ENCODE measurements around the gene RBM6.

DNA sequence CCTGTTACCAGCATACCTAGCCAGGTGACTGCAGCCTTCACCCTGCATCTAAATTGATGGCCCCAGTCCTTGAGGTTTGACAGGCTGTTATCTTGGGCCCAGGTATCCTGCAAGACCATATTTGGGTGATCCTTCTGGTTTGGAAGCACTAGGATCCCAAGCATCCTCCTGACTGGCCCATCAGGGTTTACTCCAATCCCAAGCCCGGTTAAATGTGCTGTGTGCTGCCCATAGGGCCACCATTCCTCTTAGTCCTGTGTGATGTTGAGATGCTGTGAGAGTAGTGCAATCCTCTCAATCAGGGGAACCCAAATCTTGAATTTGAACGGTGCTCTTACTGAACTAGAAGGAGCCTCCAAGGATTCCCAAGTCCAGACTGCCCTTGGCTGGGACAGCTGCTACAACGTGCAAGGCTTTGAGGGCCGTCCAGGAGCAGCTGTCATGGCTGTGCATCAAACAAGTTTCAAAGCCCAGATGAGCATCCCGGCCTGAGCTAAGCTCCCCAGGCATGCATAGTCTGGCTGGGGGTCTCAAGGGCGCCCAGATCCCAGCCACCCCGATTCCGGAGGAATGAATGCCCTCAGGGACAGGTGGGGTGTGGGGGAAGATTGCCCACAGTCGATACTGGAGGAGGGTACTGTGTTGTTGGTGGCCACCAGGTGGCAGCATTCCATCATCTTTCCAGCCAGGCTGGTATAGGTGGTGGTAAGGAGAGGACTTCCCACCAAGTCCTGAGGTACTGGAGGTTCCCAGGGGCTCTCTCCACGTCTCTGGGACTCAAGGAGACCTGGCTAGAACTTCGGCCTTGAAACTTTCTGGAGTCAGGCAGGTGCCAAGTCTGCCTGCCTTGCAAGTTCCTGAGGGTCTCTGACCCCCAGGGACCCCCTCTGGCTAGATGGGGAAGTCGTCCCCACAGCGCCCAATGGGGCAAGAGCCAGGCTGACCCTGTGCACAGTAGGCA is 181.4 kb downstream of the RBM6 start:
- TF ChIP-seq POLR2AphosphoS5 (IDR thresholded peaks at IDR 0.05; ENCODE audit: low read depth, low read length): peak; percentile 48; the same call in 1 of the 2 replicates
- TF ChIP-seq, protein P1, sequence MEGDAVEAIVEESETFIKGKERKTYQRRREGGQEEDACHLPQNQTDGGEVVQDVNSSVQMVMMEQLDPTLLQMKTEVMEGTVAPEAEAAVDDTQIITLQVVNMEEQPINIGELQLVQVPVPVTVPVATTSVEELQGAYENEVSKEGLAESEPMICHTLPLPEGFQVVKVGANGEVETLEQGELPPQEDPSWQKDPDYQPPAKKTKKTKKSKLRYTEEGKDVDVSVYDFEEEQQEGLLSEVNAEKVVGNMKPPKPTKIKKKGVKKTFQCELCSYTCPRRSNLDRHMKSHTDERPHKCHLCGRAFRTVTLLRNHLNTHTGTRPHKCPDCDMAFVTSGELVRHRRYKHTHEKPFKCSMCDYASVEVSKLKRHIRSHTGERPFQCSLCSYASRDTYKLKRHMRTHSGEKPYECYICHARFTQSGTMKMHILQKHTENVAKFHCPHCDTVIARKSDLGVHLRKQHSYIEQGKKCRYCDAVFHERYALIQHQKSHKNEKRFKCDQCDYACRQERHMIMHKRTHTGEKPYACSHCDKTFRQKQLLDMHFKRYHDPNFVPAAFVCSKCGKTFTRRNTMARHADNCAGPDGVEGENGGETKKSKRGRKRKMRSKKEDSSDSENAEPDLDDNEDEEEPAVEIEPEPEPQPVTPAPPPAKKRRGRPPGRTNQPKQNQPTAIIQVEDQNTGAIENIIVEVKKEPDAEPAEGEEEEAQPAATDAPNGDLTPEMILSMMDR (IDR thresholded peaks at IDR 0.05): peak; percentile 83
- TF ChIP-seq SIN3A (IDR thresholded peaks at IDR 0.05; ENCODE audit: borderline replicate concordance, low read depth, low read length): no peak
- TF ChIP-seq EZH2phosphoT487 (IDR thresholded peaks at IDR 0.05; ENCODE audit: borderline replicate concordance, low read depth): no peak
- no peak for TF ChIP-seq EP300 (IDR thresholded peaks at IDR 0.05; ENCODE audit: borderline replicate concordance in 1 of 2, low read depth in 1 of 2, low read length in 1 of 2)
- no peak for TF ChIP-seq MXI1 (IDR thresholded peaks at IDR 0.05; ENCODE audit: low read depth, low read length)
- TF ChIP-seq RAD21 (IDR thresholded peaks at IDR 0.05; ENCODE audit: low read length): peak; percentile 97
- TF ChIP-seq JUND (IDR thresholded peaks at IDR 0.05): no peak; the same call in 1 of the 2 replicates
- TF ChIP-seq NFIC (IDR thresholded peaks at IDR 0.05; ENCODE audit: borderline replicate concordance): no peak
- TF ChIP-seq FOXM1 (IDR thresholded peaks at IDR 0.05; ENCODE audit: low read depth): no peak
- TF ChIP-seq, protein P2, sequence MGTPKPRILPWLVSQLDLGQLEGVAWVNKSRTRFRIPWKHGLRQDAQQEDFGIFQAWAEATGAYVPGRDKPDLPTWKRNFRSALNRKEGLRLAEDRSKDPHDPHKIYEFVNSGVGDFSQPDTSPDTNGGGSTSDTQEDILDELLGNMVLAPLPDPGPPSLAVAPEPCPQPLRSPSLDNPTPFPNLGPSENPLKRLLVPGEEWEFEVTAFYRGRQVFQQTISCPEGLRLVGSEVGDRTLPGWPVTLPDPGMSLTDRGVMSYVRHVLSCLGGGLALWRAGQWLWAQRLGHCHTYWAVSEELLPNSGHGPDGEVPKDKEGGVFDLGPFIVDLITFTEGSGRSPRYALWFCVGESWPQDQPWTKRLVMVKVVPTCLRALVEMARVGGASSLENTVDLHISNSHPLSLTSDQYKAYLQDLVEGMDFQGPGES (IDR thresholded peaks at IDR 0.05; ENCODE audit: low read depth, low read length): no peak
- no peak for TF ChIP-seq GATA2 (CRISPR knock-in tag; IDR thresholded peaks at IDR 0.05)
